Putamen (tissue), 1 donor: ENCODE measurements around the gene WNT8A.
"Not testable (repeated sequence)": the region's sequence is repeated elsewhere in the genome, so short reads cannot be mapped to it uniquely, and the experiment has no call there.

Experiments used
- DNase-seq: peaks from one replicate; pipeline ENCODE4 v3.0.0-alpha.2; 2016; ENCODE audit warnings: low spot score

WNT8A gene

GRCh38 chr5:138083702-138084101 lies at the start of gene WNT8A:
TSS of gene WNT8A (plus strand) at chr5:138084033. CDS start at chr5:138084128, 95 bp downstream.
- DNase-seq: no peak

- peak; percentile 90 for DNase-seq
Measured at GRCh38 chr5:138035605-138036537, 48.0 kb upstream of the WNT8A start.

DNA sequence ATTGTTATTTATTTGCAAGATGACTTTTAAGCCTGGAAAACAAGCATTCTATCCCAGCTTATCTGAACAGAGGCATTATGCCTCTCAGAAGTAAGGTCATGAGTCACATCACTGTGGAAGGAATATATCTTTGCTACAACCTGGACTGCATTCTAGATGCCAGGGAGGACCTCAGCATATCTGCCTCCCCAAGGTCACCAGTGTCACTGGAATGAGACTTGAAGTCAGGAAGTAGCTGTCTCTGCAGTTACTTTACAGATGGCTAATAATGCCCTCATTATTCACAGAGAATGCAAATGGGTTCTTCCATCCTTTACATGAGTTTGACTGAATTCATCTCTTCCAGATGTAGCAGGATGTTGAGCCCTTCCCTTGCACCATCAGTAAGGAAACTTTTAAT lies 46.6 kb upstream of the WNT8A start:
- peak; percentile 39 for DNase-seq

DNA sequence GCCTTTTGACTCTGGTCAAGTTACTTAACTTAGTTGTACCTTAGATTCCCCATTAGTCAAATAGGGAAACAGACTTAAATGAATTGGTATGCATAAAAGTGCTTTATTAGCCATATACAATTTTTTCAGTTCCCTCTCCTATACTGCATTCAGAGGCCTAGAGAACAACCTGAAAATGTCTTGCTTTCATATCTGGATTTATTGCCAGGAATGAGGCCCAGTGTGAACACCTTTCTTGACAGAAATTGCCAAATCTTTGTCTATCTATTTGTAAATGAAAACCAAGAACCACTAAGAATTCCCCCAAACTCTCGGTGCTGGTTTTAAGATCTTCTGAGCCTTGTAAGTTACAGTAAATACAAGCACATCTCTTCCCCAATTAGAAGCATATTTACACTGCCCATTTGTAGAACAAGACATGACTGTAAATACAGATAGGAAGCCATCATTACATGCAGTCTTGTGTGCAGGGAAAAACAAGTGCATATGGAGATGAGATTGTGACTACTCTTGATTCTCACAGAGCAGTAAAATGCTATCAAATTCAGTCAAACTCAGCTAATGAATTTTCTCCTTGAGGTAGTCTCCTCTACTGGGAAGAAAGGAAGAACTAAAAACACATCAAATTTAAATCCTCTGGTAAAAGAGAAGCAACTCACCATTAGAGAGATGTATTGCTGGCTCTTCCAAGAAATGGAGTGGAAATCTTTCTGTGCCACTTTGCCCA lies 45.8 kb upstream of the WNT8A start:
- DNase-seq: no peak

DNA sequence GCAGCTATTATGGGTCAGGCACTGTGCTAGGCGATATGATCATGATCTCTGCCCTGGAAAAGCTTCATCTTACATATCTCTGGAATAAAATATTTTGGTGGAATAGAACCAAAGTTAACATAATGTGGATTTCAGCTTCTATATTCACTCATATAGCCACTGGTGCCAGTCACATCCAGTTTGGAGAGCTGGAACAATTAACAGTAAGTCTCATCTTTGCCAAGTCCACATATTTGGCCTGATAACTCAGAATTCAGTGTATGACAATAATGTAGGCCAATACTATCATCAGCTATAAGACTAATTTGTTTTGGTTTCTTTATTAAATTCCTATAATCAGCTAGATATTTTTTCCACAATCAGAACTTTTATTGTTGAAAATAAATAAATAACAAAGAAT lies 45.0 kb upstream of the WNT8A start:
- peak; percentile 86 for DNase-seq

DNA sequence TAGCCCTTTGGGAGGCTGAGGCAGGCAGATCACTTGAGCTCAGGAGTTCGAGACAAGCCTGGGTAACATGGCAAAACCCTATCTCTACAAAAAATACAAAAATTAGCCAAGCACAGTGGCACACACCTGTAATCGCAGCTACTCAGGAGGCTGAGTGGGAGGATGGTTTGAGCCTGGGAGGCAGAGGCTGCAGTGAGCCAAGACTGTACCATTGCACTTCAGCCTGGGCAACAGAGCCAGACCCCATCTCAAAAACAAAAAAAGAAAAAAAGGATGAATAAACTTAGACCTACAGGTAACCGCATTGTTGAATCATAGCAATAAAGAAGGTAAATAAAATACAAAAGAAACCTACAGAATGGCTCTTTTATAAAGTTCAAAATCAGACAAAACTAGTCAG lies 38.5 kb upstream of the WNT8A start:
- DNase-seq: not testable (repeated sequence)

DNA sequence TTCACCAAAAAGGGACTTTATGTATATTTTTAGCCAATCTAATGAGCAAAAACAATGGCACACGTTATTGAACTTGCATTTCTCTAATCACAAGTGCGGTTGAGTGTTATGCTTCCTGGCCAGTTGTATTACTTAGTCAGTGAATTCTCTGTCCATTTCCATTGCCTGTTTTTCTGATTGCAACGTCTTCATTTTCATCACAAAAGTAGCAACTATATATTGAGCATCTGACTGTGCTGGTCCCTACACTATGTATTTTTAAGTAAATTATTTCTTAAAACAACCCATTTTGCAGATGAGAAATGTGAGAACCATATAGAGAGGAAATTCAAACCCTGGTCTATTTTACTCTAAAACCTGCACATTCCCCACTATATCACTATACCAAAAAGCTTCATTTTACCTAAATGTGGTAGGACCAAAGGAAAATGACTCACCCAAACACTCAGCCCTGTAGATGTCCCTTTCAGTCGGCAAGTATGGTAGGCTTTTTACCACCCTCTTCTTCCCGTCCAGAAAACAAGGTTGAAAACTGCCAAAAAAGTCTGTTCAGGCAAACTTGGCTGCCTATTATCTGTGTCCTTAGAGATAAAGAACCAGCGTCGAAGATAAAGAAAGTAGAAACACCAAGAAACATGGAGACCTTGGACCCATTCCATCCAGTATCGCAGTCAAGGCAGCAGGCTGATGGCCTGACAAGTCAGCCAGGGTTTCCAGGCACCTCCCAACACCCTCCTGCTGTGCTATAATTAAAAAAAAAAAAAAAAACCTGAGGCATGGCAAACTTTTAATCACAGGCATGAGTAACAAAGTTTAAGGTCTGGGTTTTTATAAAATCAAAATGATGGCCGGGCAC lies 32.2 kb upstream of the WNT8A start:
- no peak for DNase-seq

GRCh38 chr5:138052718-138053117 lies 31.1 kb upstream of the WNT8A start:
- not testable (repeated sequence) for DNase-seq

DNA sequence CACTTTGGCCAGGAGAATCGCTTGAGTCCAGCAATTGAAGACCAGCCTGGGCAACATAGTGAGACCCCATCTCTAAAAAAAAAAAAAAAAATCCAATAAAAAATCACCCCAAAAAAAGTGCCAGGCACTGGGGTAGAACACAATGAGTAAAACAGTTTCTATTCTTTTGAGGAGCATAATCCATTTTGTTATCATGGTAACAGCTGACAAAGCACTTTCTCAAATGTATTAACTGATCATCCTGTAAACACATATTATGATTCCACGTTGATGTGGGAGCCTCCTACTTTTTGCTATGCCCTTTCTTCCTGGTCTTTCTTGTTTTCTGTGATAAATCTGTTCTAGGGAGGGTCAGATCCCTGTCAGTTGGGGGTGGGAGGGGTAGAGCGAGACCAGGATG lies 30.3 kb upstream of the WNT8A start:
- DNase-seq: no peak

DNA sequence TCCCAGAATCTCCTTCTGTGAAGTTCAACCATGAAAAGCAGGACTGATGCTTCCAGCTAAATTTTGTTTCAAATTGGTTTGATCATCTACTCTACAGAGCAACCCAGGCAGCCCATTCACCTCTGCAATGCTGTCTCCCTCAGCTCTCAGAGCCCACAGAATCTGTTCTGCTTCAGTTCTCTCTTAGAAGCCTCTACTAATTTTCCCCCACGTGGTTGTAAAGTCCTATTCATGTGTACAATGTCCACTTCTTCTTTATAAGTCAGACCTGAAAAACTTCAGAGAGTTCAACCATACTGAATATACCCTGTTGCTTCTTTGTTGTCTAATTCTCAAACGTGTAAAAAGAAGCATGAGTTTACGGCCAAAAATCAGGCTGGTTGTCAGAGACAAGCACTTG lies 29.6 kb upstream of the WNT8A start:
- DNase-seq: no peak

DNA sequence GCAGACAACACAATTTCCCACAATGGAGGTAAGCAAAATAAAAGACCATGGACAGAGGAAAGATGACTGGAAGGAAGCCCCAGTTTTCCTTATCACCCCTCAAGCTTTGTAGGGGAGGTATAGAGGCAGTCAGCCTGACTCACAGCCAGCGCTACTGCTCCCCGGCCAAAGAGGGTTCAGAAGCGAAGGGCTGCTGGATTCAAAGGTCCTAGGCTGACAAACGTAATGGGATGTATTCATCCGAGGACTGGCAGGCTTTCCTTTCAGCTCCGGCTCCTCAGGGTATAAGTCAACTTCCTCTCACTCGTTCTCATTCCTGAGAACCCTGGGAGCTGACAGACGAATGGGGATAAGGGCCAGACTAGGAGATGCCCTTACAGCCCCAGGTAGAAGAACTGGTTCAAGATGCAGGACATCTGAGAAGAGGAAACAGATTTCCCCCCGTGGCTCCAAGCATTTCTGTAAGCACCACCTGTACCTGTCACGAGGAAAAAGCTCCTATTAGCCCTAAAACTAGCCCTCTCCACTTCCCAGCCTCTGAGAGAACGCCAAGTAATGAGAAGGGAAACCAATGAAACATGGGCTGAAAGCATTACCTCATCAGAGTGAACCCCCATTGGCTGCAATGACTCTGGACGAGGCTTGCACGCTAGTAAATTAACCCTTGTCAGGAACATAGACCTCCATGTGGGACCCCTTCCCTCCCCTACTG lies 28.8 kb upstream of the WNT8A start:
- peak; percentile 87 for DNase-seq

- no peak for DNase-seq
Measured at GRCh38 chr5:138064526-138064925, 19.3 kb upstream of the WNT8A start.

DNA sequence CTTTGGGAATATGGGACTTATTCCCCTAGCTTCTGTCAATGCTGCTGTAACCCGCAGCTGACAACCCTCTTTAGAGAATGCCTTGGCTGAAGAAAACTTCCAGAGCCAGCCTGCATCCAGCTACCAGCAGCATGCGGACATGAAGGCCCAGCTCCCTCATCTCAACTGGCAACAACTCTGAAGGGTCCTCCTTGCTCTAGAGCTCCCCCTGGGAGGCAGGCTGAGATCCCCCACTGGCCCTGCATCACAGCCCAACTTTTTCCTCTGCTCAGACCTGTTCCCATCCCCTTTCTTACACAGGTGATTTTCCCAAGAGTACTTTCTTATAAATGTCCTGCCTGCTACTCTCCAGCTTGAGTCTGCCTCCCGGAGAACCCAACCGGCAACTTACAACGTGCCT lies 18.7 kb upstream of the WNT8A start:
- no peak for DNase-seq

DNA sequence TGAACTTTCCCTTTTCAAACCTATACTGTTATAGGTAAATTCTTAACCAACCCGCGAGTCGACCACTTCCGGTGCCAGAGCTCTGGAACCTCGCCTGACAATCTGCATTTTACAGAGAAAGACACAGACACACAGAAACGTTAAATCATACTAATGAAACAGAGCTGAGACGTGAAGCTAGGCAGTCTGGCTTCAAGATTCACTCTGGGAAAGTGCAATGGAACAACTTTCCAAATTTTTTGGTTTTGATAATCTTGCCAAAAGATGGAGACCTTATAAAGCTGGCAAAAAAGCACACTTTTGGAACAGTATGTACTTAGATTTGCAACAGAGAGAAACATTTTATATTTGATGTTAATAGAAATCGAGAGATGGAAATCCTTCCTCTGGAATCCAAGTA lies 15.9 kb upstream of the WNT8A start:
- no peak for DNase-seq

- peak; percentile 76 for DNase-seq
Measured at GRCh38 chr5:138068742-138069600, 14.9 kb upstream of the WNT8A start.

DNA sequence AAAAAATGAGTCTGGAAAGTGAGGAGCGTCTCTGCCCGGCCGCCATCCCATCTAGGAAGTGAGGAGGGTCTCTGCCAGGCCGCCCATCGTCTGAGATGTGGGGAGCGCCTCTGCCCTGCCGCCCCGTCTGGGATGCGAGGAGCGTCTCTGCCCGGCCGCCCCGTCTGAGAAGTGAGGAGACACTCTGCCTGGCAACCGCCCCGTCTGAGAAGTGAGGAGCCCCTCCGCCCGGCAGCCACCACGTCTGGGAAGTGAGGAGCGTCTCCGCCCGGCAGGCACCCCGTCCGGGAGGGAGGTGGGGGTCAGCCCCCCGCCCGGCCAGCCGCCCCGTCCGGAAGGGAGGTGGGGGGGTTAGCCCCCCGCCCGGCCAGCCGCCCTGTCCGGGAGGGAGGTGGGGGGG lies 13.8 kb upstream of the WNT8A start:
- not testable (repeated sequence) for DNase-seq

GRCh38 chr5:138077064-138077696 lies 6.7 kb upstream of the WNT8A start:
- DNase-seq: peak; percentile 60

DNA sequence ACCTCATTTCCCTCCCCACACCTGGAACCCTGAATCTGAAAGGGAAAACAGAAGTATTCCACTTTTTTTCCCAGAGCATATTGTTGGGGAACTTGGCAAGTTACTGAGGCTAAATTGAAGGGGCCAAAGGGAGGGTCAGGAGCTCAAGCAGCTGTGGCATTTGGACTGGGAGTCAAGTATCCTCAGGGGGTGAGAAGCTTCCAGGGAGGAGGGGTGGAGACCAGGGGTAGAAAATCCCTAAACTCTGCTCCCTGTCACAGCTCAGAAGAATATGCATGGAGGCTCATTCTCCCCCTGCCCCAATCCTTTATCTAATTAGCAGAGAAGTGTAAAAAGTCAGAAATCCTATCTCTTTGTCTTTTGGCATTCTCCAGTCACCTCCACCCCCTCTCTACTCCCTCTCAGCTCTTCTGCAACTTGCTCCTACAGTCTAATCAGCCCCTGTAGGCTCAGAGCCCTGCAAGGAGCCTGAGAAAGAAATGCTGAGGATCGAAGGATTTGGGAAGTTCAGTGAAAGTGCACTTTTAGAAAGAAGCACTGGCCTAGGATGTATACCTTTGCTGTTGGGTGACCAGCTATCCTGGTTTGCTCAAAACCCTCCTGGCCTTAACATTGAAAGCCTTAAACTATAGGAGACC lies 5.7 kb upstream of the WNT8A start:
- DNase-seq: peak; percentile 26

- no peak for DNase-seq
Measured at GRCh38 chr5:138082033-138082432, 1.8 kb upstream of the WNT8A start.

DNA sequence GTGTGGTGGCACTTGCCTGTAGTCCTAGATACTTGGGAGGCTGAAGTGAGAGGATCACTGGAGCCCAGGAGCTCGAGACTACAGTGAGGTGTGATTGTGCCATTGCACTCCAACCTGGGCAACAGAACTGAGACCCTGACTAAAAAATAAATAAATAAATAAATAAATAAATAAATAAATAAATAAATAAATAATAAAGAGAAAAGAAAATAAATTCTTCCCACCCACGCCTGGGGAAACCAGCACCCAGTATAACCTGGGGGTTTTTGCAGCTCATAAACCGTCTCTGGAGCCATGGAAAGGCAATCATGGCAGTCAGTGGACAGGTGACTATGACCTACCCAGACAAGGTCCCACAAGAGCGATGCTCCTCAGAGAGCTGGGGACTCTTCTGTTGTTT lies 7.9 kb downstream of the WNT8A start:
- DNase-seq: no peak
